ENCODE measurements around the gene MED7.

GRCh38 chr5:157186309-157187045, 43.8 kb upstream of the MED7 start:
- no peak for TF ChIP-seq CTCF (IDR thresholded peaks at IDR 0.05)
- TF ChIP-seq EZH2 (IDR thresholded peaks at IDR 0.05; ENCODE audit: borderline replicate concordance, insufficient read depth, low read depth, low read length, poor library complexity, severe bottlenecking), result no peak
